RPMI8226 (cell line): ENCODE data around the gene LRP1.
A peak's percentile ranks its signal among the peaks of the same experiment; 100 is the strongest.

Source experiments
- DNase-seq: peaks from one replicate; pipeline ENCODE4 v3.0.0-alpha.2; 2015

The LRP1 gene

DNA sequence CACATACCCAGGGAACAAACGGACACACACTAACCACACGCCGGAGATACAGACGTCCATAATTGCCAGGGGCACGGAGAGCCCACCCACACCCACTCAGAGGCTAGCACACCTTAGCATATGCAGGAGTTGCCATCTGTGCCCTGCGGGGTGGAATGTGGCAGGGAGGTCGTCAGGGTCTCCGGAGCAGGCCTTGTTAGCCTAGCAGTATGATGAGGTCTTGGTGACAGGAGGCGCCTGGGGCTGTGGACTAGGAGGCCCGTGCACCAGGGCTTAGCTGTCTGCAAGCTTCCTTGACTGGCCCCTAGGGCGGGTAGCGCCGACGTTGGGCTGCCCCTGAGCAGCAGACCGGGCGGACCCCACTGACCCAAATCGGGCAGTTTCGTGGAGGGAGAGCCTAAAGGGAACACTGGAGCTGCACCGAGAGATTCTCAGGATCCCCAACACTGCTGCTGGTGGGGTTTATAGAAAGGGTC lies 112.7 kb downstream of the LRP1 start:
- peak; percentile 33 for DNase-seq

DNA sequence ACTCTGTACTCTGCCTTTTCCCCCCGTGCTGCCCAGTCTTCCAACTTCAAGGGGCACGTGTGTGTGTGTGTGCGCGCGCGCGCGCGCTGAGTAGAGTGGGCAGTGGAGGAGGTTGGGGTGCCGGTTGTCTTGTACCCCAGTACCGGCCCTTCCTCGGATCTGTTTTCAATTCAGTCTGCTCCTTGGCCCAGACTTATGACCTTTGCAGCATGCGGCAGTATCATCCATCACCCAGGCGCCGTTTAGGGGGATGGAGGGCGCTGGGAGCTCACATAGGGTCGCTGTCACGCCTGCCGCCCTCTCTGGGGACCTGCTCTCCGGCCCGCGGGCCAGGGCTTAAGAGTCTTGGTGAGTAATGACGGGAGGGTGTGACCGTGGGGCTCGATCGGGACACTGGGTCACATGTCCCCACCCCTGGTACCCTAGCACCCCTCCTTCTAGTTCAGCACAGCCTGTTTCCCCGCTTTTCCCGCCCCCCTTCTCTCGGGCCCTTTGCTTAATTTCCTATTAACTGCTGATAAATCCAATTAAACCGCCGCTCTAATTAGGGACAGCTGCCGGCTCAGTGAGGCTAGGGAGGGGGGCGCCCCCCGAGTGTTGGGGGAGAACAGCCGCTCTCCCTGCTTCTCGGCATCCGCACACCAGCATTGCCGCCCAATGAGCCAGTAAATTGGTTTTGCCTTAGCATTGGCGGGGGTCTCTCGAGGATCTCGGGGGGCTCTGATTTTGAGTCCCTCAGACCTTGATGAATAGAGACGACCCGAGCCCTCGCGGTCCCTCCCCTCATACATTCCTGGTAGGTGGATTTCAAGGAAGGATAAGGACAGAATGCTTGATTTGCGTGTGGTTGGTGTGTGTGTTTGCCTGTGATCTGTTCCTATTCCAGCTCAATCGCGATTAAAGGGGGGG lies 113.4 kb downstream of the LRP1 start:
- DNase-seq: no peak

DNA sequence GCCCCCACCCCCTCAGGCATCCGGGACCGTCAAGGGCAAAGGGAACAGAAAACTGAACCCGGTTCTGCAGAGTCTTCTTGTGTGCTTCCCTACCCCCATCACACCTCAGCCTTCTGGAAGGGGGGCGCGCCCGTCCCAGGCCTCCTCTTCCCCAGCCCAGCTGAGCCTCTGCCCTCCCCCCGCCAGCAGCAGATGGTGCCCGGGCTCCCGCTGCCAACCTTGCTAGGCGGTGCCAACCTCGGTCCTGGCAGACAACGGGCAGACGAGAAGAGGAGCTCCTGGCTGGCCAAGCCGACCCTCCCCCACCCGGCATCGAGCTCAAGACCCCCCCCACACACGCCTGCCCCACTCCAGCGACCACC lies 114.0 kb downstream of the LRP1 start:
- DNase-seq: peak; percentile 80

DNA sequence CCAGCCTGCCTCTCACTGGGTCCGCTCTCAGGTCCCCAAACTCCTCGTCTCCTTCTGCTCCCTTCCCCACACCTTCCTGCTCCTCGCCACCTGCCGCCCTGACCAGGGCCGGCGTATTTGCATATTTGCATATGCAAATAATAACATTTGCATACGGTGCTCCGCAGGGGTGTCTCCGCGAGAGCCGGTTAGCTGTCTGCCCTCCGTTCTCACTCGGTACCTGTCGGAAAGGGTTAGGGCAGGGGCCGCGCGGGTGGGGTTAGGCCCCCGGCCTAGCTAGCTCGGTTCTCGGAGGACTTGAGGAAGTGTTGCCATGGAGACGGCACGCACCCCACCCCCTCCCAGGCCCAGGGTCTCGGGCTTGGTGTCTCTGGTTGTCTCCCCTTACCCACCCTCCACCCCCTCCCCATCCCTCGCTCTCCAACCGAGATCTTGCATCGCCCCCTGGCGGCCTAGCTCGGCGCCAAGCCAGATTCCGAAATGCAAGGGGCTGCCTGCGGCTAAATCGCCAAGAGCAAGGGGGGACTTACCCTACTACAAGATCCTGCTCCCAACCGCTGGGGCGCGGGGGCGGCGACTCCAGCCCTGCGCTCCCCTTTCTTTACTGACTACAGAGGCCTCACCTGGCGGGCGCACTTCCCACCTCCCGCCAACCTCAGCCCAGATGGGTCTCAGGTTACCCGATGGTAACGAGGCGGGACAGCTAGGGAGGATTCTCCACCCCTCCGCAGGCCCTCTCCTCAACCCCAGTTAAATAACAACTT lies 114.6 kb downstream of the LRP1 start:
- peak; percentile 94 for DNase-seq

DNA sequence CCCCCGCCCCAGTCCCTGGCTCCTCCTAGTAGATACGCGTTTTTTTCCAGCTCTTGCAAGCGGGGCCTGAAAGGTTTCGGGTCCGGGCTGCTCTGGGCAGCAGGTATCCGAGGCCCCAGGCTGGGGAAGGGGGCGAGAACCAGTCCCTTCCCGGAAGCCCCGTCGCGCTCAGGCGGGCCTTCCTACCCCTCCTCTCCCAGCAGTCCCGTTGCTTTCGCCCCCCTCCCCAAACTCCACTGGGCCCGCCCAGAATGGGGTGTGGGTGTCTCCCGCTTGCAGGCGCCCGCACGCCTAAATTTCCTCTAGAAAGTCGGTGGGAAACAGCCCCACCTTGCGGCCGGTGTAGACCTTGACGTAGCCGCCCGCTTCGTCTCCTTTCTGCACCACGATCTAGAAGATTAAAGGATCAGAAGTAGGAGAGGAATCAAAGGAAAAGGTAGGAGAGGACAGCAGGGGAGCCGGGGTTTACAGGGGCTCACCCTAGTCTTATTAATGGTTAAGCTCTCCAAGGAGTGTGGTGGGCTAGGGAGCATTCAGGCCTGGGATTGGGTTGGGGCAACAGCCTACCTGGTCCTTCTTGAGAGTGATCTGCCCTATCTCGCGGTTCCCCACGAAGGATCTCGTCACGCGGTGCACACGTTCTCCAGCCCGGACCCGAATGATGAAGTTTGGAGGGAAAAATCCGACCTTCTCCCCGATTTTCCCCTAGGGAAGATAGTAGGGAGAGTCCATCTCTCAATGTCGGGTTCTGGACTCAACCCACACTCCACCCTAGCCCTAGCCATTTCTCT lies 115.4 kb downstream of the LRP1 start:
- DNase-seq: peak; percentile 89

DNA sequence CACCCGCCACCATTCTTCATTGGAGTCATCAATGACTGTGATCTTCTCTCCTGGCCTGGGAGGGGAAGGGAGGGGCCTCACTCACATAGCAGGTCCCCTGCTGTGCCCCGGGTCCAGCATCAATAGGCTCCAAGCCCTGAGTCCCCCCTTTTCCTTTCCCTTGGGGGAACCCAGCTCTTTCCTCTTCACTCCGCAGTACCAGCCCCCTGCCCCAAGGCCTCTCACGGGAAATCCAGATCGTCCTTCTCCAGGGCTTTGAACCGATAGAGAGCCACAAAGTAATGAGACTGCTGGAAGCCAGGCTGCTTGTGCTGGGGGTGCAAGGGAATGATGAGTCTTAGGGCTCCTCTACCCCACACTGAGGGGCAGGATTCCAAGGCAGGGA lies 116.0 kb downstream of the LRP1 start:
- DNase-seq: no peak

DNA sequence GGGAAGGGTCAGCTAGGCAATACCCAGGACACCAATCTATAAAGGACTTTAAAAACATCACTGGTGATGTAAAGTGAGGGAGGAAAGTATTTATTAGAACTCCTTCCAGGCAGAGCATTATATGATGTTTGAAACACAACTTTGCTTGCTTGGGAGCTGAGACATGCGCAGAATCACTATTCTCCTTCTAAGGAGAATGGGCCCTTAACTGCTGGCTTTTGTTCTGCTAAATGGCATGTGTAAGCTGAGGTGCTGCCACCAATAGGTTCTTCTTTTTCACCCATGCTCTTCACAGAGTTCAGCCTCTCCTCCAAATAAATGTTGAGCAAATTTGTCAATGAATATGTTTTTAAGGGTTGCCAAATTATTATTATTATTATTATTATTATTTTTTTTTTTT lies 118.8 kb downstream of the LRP1 start:
- no peak for DNase-seq

DNA sequence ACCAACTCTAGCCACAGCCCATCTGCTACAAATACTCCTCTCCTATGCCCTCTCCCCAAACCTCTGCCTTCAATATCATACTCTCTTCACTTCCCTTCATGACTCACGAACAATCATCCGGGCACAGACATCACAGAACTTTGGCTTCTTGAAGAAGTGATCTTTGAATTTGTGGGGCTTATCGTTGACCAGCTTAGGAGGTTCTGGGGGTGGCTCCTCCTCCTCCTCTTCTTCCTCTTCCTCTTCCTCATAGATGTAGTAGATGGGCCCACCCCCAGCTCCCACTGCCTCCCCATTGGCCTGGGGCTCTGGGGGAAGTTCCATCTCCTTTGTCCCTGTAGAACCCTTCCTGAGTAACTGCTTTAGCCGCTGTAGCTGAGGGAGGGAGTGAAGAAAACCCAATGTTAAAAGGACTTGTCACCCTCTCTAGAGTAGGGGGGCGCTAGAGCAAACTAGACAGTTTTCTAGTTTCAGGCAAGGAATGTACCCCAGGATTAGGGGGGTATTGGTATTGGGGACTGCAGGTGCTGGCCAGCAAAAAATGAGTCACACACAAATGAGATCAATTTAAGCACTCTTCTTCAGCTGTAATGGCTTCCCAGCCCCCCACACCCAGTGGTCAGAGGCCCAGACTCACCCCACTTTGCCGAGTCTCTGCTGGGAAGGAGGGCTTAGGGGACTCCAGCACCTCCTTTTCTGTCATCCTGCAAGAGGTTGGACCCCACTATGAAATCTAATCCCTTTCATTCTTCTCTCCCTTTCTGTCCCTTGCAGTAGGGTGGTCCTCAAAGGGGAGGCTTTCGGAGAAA lies 120.9 kb downstream of the LRP1 start:
- no peak for DNase-seq

DNA sequence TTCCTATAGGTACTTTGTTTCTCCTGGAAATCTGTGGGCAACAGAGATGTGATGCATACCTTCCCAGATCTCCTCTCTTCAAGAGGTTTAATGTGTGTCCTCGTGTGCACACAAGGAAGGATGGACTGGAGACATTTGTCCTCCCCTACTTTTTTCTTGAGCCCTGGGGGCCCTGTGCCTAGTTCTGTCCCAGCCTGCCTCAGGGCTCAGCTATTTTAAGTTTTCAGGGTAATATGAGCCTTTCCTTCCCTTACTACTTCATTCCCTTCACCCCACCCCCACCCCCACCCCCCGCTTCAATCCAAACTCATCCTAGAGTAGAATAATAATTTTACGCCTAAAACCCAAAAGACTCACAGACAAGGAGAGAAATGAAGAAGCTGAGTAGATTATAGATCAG lies 122.3 kb downstream of the LRP1 start:
- DNase-seq: no peak

DNA sequence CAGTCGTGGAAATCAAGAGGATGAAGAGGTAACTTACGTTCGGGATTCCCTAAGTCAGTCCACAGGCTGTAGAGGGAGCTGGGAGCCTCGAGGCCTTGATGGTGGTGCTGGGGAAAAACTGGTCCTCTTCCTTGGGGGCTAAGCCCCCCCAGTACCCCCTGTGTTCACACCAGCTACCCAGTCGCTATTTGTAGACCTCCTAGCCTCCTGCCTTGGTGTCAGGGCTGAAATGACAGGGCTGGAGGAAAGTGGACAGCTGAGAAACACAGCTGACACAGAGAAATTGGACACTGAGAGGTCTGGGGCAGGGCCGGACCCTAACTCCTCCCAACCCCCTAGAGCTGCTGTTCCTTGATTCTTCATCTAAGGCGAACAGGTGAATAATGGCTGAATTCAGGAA lies 122.7 kb downstream of the LRP1 start, which contains the start of gene STAC3:
Gene STAC3 (minus strand): TSS at position 232 of the 400 bp plus-strand sequence. CDS start 1,551 bp downstream, outside the sequence.
- no peak for DNase-seq

DNA sequence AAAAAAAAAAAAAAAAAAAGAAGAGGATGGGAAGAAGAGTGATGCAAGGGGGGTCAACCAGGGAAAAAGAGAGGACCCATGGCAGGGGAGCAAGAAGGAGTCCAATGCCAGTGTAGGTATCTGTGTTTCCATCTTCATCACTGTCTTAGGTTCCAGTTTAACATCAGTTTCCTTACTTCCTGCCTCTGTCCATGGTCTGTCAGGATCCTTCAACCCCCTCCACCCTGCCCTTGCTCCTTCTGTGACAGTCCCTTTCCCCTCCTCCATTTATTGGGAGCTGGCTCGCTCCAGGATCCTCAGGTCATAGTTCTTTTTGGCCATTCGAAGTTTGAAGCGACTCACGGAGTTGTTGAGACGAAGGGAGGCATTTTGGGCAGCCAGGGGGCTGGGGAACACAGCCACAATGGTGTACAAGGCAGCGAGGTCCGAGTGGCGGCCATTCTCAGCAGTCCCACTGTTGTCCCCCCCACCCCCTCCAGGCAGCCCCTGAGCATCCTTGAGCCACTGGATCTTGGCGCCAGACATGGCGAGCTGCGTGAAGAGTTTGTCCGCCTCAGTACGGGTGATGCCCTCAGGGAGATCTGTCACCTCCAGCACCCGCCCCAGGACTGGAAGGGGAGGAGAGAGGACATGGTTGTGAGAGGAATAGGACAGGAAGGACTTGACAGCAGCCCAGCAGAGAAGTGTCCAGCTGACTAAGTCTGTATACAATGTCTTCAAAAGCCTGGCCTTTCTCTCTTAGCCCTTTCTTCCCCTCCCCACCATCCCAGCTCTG lies 126.4 kb downstream of the LRP1 start:
- DNase-seq: no peak

DNA sequence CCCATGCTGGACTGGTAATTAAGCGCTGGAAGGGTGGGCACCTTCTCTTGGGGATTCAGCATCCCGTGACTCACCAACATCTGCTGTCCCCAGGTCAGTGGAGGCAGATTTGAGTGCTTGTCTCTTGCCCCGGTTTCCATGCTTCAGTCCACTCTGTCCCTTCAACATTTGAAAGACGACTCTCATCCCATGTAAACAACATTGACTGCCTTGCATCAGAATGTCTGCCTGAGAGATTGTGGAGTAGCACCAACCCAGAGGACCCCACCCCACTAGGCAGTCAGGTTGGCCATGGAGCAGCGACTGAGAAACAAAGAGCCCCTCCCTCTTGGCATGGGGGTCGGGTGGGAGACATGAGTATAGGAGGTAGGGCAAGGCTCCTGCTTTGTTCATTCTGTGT lies 127.6 kb downstream of the LRP1 start:
- DNase-seq: no peak

DNA sequence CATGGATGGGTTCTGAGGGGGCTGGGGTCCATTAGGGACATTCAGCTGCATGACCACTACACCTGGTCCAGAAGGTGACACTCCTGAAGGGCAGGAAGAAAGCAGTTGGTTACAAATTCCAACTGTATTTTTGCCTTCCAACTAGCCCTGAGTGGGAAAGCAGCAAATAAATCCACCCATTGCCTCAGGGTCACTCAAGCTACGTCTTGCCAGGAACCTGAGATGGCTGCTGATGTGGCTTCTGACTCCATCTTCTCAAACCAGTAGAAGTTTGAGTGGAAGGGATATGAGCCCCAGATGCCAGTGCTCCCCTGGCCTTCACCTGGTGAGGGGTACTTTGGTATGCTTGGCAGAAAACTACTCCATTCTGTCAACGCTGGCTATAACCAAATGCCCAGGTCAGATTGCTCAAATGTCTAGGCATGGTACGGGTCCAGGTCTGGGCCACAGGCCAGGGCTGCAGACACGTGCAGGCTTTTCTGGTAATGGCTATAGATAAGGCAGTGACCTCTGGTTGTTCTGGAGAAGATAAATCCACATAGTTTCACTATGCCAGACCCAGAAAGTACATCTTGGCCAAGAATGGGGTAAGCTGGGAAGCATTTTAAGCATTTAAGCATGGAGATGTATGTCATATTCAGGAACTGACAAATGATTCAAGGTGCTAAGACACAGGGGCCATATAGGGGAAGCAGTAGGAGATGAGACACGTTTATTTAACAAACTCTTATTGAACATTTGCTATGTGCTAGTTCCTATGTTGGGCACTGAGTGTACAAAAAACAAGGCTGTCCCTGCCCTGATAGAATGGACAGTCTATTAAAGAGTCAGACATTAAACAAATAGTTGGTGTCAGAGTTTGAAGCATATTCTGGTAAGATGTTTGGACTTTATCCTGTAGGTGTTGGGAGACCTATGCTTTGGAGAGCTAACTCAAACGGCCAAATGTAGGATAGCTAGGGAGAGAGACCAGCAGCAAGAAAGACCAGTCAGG lies 131.0 kb downstream of the LRP1 start:
- DNase-seq: no peak

DNA sequence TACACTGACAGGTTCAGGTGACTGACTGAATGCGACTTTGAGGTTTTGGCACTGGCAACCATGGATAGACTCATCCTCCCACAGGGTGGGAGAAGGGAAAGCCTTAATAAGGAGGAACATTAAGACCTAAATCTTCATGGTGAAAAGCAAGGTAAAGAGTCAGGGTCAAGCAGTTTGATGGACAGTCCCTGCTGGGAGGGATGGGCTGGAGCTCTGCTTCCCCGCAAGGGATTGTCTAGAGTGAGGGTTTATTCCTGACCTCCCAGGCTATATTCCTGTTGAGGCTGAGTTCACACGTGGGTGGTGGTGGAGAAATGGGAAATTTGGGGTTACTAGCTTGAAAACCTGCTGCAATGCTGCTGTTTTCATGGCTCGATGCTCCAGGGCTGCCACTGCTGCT lies 132.1 kb downstream of the LRP1 start:
- DNase-seq: no peak

DNA sequence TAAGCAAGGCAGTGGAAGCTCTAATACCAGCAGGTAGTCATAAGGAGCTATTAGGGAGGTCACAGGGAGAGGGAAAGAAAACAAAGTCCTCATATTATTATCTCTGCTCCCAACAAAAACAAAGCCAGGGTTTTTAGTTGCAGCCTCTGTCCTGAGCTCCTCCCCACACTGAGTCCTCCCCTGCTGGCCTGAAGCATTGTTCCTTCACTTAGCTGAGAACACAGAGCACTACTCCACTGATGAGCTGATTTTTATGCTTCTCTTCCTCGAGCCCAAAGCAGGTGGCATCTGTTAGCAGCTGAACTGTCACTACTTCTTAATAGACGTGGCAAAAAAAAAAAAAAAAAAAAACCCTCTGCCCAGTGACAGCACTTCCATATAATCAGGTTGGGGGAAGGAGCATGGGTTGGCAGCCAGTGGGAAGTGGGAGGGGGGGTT lies 133.2 kb downstream of the LRP1 start:
- no peak for DNase-seq

DNA sequence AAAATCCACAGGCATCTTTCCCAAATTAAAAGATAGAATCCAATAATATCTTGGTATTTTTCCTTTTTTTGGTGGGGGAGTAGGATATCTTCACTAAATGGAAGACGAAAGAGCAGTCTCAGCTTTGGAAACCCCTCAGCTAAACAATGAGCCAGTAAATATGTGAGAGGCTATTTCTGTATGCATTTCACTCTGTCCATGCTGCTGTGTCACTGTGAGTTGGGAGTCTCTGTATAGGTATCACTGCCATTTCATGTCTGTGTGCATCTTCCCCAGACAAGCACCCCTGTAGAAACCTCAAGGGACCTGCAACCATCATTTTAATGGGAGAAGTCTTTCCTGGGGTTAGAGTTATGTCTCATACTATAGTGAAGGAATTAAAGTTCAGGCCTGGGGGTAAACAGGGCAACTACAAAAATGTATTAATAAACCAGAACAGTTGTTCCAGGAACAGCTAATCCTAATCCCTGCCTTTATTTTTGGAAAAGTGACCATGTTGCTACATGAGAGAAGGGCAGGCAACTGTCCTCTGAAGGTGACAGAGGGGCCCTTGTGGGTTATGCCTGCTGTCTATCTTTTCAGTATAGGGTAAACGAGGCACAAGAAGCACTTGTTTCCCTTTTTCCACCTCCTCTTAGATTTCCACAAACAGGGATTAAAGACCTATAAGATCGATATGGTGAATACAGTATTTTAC lies 134.0 kb downstream of the LRP1 start:
- no peak for DNase-seq
